Neural cell (in vitro differentiated cells): ENCODE results near the gene ACTN1.

Experiments
- CTCF ChIP-seq: fragments of 450-650 bp; IDR thresholded peaks from 2 replicates; pipeline ENCODE4 v1.5.1; 2014; ENCODE audit warnings: antibody characterized with exemption, mild to moderate bottlenecking, moderate library complexity; ENCODE audit not compliant: poor library complexity, severe bottlenecking
- POLR2AphosphoS5 ChIP-seq: IDR thresholded peaks from 2 replicates; pipeline ENCODE4 v1.6.1; 2012
- RAD21 ChIP-seq: fragments of 450-650 bp; conservative IDR thresholded peaks from 2 replicates; pipeline ENCODE4 v1.6.1; 2014; ENCODE audit warnings: antibody characterized with exemption, mild to moderate bottlenecking, moderate library complexity
- SMC3 ChIP-seq: fragments of 450-650 bp; conservative IDR thresholded peaks from 2 replicates; pipeline ENCODE4 v1.6.1; 2014; ENCODE audit warnings: antibody characterized with exemption, mild to moderate bottlenecking, moderate library complexity; ENCODE audit not compliant: poor library complexity
- TAF1 ChIP-seq: IDR thresholded peaks from 2 replicates; pipeline ENCODE4 v1.6.1; 2012; ENCODE audit warnings: low read depth

- TF ChIP-seq SMC3 (no peak), POLR2AphosphoS5 (no peak), CTCF (no peak), RAD21 (no peak), TAF1 (no peak)
Measured at GRCh38 chr14:68983191-68983590, 4.1 kb upstream of the ACTN1 start.
